HG02763 (cell line): ENCODE results near the gene GAS7.
"Not testable (repeated sequence)": the region's sequence is repeated elsewhere in the genome, so short reads cannot be mapped to it uniquely, and the experiment has no call there.

Experiments
- ATAC-seq: cut with Tn5 transposase; IDR thresholded peaks from one replicate; pipeline ENCODE4 v1.9.1; 2021; ENCODE audit warnings: mild to moderate bottlenecking, moderate library complexity; ENCODE audit not compliant: unreplicated experiment

GAS7 gene

GRCh38 chr17:10114931-10115535 lies 83.4 kb downstream of the GAS7 start:
- no peak for ATAC-seq

- no peak for ATAC-seq
These were observed 85.4 kb downstream of the GAS7 start for GRCh38 chr17:10112962-10113361.

DNA sequence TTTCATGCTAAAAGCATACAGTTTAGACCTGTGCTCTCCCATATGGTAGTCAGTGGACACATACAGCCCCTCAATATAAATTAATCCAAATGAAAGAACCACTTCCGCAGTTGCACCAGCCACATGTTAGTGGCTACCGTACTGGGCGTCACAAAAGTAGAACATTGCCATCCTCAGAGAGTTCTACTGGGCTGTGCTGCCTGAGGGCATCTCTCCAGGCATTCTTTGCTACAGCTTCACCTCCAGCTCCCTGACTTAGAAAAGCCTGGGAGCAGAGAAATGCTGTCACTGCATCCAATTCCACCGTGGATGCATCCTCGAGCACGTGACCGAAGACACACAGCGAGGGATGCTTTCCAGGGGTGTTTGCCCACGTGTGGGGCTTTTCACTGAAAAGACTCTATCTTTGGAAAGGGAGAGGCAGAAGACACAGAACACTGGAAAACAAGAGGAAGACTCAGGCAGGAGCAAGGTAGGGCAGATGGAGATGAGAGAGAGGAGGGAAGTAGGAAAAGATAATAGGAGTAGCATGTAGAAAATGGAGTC lies 86.4 kb downstream of the GAS7 start:
- ATAC-seq: no peak

GRCh38 chr17:10109146-10109545 lies 89.3 kb downstream of the GAS7 start:
- no peak for ATAC-seq

DNA sequence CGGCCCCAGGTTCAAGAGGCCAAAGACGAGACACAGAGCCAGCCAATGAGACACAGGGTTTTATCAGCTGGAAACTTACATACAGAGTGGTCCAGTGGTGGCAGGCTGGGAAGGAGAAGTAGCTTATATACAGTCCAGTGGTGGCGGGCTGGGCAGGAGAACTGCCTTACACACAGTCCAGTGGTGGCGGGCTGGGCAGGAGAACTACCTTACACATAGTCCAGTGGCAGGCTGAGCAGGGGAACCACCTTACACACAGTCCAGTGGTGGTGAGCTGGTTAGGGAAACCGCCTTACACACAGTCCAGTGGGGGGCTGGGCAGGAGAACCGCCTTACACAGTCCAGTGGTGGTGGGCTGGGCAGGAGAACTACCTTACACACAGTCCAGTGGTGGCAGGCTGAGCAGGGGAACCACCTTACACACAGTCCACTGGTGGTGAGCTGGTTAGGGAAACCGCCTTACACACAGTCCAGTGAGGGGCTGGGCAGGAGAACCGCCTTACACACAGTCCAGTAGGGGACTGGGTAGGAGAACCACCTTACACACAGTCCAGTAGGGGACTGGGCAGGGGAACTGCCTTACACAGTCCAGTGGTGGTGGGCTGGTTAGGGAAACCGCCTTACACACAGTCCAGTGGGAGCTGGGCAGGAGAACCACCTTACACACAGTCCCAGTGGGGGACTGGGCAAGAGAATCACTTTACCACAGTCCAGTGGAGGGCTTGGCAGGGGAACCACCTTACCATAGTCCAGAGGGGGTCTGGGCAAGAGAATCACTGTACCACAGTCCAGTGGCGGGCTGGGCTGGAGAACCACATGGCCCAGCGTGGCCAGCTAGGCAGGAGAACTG lies 90.9 kb downstream of the GAS7 start:
- no peak for ATAC-seq

DNA sequence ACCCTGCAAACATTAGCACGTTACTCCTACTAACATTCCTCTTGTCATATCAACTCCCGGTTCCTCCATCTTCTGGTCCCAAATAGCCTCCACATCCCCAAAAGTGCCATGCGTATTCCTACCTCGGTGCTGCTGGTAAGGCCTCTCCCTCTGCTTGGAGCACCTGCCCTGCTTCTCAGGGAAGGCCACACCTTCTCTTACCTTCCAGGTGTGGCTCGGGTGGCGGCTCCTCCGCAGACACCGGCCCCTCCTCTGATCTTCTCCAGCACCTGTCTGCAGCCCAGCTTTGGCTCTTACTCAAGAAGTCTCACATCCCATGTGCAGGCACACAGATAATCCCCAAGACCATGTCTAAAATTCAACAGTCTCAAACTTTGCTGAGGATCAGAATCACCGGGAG lies 92.3 kb downstream of the GAS7 start:
- ATAC-seq: no peak

- no peak for ATAC-seq
These were observed 92.8 kb downstream of the GAS7 start for GRCh38 chr17:10105513-10106001.

GRCh38 chr17:10103712-10104111 lies 94.7 kb downstream of the GAS7 start:
- ATAC-seq: no peak

DNA sequence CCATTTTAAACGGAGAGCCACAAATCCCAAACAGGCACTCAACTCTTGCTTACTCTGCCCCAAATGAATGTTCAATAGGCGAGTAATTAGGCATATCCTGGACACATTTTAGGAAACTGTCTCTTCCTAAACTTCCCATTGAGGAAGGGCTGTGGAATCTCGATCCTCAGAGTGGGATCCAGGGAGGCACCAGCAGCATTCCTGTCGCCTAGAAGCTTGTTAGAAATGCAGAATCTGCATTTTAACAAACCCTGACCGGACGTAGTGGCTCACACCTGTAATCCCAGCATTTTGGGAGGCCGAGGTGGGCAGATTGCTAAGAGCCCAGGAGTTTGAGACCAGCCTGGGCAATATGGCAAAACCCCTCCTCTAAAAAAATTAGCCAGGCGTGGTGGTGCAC lies 95.6 kb downstream of the GAS7 start:
- no peak for ATAC-seq

GRCh38 chr17:10099051-10099571 lies 99.3 kb downstream of the GAS7 start:
- ATAC-seq: no peak

DNA sequence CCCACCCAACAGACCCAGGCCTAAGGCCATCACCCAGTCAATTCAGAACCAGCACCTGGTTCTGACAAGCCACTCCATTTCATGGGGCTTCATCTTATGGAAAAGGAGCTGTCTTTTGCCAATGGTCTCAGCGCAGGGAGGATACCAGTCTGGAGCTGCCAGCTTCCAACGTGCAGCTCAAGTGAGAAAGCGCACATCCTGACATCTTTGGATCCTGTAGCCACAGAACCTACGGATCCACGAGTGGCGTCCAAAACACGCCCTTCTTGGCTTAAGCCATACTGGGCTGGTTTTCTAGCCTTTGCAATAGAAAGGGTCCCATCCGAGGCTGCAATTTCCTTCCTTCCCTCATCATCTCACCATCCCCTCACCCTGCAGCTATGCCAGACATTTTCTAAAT lies 101.8 kb downstream of the GAS7 start:
- ATAC-seq: no peak

DNA sequence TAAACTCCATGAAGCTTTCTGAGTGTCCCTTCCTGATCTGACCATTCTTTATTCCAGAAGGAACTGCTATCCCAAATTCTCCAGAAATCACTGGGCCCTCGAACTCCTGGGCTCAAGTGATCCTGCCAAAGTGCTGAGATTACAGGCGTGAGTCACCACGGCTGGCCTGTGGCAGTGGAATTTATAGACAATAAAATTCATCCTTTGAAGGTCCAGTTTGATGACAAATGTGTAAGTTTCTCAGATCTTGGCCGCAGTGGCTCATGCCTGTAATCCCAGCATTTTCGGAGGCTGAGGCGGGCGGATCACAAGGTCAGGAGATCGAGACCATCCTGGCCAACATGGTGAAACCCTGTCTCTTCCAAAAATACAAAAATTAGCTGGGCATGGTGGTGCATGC lies 103.1 kb downstream of the GAS7 start:
- not testable (repeated sequence) for ATAC-seq

- ATAC-seq: no peak
These were observed 103.6 kb downstream of the GAS7 start for GRCh38 chr17:10094797-10095196.

DNA sequence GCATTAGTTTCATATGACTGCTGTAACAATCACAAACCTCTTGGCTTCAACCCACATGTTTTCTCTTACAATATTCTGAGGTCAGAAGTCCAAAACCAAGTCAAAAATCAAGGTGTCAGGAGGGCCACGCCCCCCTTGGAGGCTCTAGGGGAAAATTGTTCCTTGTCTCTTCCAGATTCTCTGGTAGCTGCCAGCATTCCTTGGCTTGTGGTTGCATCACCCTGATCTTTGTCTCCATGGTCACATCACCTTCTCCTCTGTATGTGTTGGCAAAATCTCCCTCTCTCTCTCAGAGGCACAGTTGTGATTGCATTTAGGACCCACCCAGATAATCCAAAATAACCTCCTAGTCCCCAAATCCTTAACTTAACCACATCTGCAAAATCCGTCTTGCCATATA lies 105.8 kb downstream of the GAS7 start:
- no peak for ATAC-seq

GRCh38 chr17:10091046-10091445 lies 107.4 kb downstream of the GAS7 start:
- ATAC-seq: no peak

GRCh38 chr17:10089196-10089804 lies 109.1 kb downstream of the GAS7 start:
- ATAC-seq: no peak

- ATAC-seq: no peak
These were observed 110.0 kb downstream of the GAS7 start for GRCh38 chr17:10088444-10088843.

GRCh38 chr17:10087355-10087754 lies 111.1 kb downstream of the GAS7 start:
- ATAC-seq: no peak

GRCh38 chr17:10083864-10084263 lies 114.5 kb downstream of the GAS7 start:
- ATAC-seq: no peak

DNA sequence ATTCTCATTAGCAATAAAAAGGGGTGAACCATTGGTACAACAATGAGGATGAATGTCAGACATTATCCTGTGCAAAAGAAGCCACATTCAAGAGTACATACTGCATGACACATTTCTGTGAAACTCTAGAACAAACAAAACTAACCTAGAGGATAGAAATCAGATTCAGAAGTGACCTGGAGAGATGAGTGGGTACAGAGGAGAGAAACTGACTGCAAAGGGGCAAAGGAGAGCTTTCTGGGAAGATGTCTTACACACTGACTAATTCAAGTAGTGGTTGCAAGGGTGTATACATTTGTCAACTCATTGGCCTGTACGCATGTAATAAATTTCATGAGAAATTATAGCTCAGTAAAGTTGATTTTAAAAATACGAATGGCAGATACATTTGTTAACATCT lies 115.6 kb downstream of the GAS7 start:
- no peak for ATAC-seq

GRCh38 chr17:10081571-10082169 lies 116.7 kb downstream of the GAS7 start:
- ATAC-seq: no peak
